Motor neuron (in vitro differentiated cells): ENCODE data around the gene CD276. TPM values are rescaled to one million over a fixed set of nuclear protein-coding genes. Genes with fewer than 3 reads are reported as not detected.
A peak's percentile ranks its signal among the peaks of the same experiment; 100 is the strongest.
"Not testable (repeated sequence)": the region's sequence is repeated elsewhere in the genome, so short reads cannot be mapped to it uniquely, and the experiment has no call there.

Source experiments
- ATAC-seq, 8 experiments: fragments of 200-7000 bp; cut with Tn5 transposase; replicated peaks in 6 of 8; 2 replicates each; pipeline ENCODE4 v1.8.0; 2021; ENCODE audit warnings: mild to moderate bottlenecking in 8 of 8, moderate library complexity in 8 of 8
- H3K27ac ChIP-seq, 2 donors: fragments of 250-450 bp; sonication (Bioruptor Pico); 2 replicates each; pipeline ENCODE4 v1.9.0; 2021; ENCODE audit warnings: antibody characterized with exemption in 2 of 2, mild to moderate bottlenecking in 2 of 2, moderate library complexity in 1 of 2
- H3K4me1 ChIP-seq, 2 donors: fragments of 250-450 bp; sonication (Bioruptor Pico); replicated peaks in 1 of 2; 2 replicates each; pipeline ENCODE4 v1.6.1; 2021; ENCODE audit warnings: antibody characterized with exemption in 2 of 2, mild to moderate bottlenecking in 2 of 2, moderate library complexity in 1 of 2
- H3K4me3 ChIP-seq, 5 donors: fragments of 250-450 bp; sonication (Bioruptor Pico); 2 replicates each; pipeline ENCODE4 v1.9.0; 2021; ENCODE audit warnings: antibody characterized with exemption in 5 of 5, mild to moderate bottlenecking in 5 of 5, moderate library complexity in 4 of 5
- WGBS, 10 experiments: fragments of 450-650 bp; shearing (Covaris generic); methylation state at CpG; one replicate each; pipeline ENCODE4 v1.0.0; 2022; 5-methylcytosine and 5-hydroxymethylcytosine counted together
- in situ Hi-C, 9 experiments: fragments of 400-800 bp; cut with MboI; loops; one replicate each; pipeline ENCODE4 v1.15.0; 2021; ENCODE audit warnings: low sequenced_read_pairs in 9 of 9, low pct_unique_long_range_greater_than_20kb in 2 of 9; ENCODE audit not compliant: unreplicated experiment in 9 of 9
- total RNA-seq, 8 experiments: library from RNA; unstranded; fragments of 300-600 nt; gene quantifications; 2 replicates each; pipeline versions ENCODE4 v1.2.3 to v1.2.4, GENCODE V29; 2022

Gene CD276
- total RNA-seq, 8 experiments from 2014 or later, result 28.0 to 105 (median 47.3) TPM

- 40 to 100% methylated on average over 1 of the region's 33 CpGs; no CpG with 5 or more reads in 8 of the 10 experiments for WGBS, 10 experiments
- not testable (repeated sequence) for H3K4me3 ChIP-seq, H3K4me1 ChIP-seq, H3K27ac ChIP-seq, ATAC-seq
- in situ Hi-C loops, result loop anchor here in 4 of 9 experiments (25.0 kb wide), 3 partner anchors 140 to 390 kb away; no protein-coding TSS in a partner anchor
Measured at GRCh38 chr15:73702311-73703239, 18.4 kb downstream of the CD276 start.

- H3K27ac ChIP-seq, H3K4me1 ChIP-seq, H3K4me3 ChIP-seq, ATAC-seq: not testable (repeated sequence)
- in situ Hi-C loops, result loop anchor here in 4 of 9 experiments (25.0 kb wide), 3 partner anchors 141 to 391 kb away; no protein-coding TSS in a partner anchor
- WGBS, 10 experiments, result 80 to 100% (median 95%) methylated on average over 1 to 11 of the region's 23 CpGs; no CpG with 5 or more reads in 7 of the 10 experiments
Measured at GRCh38 chr15:73703601-73704000, 19.4 kb downstream of the CD276 start.

- in situ Hi-C loops, result loop anchor here in 4 of 9 experiments (25.0 kb wide), 3 partner anchors 142 to 392 kb away; no protein-coding TSS in a partner anchor
- not testable (repeated sequence) for ATAC-seq, H3K27ac ChIP-seq, H3K4me3 ChIP-seq, H3K4me1 ChIP-seq
- 52 to 82% (median 67%) methylated on average over 1 to 4 of the region's 23 CpGs; no CpG with 5 or more reads in 3 of the 10 experiments for WGBS, 10 experiments
Measured at GRCh38 chr15:73704142-73704868, 20.1 kb downstream of the CD276 start.

GRCh38 chr15:73704869-73705645, 20.9 kb downstream of the CD276 start:
- Histone ChIP-seq H3K4me1 (no peaks in the 10 kb centered on the region), H3K4me3 (no peak overlapping the region), H3K27ac (no peak overlapping the region)
- peak; percentile 57 to 89 (median 69) for ATAC-seq
- in situ Hi-C loops, result loop anchor here in 4 of 9 experiments (25.0 kb wide), 3 partner anchors 143 to 393 kb away; no protein-coding TSS in a partner anchor
- WGBS, 10 experiments, result 0 to 100% (median 56%) methylated on average over 1 to 6 of the region's 13 CpGs; no CpG with 5 or more reads in 5 of the 10 experiments

- no peak overlapping the region for H3K27ac ChIP-seq
- in situ Hi-C loops, result loop anchor here in 4 of 9 experiments (25.0 kb wide), 3 partner anchors 146 to 396 kb away; no protein-coding TSS in a partner anchor
- no peak for ATAC-seq
- no peaks in the 10 kb centered on the region for H3K4me1 ChIP-seq
- 80 to 100% (median 92%) methylated on average over 1 to 6 of the region's 6 CpGs; no CpG with 5 or more reads in 4 of the 10 experiments for WGBS, 10 experiments
- H3K4me3 ChIP-seq, result no peak overlapping the region
Measured at GRCh38 chr15:73708691-73709090, 24.5 kb downstream of the CD276 start.

GRCh38 chr15:73709241-73709640, 25.1 kb downstream of the CD276 start:
- Histone ChIP-seq H3K27ac (no peak overlapping the region), H3K4me3 (no peak overlapping the region), H3K4me1 (no peaks in the 10 kb centered on the region)
- 84 to 100% (median 100%) methylated on average over 1 to 5 of the region's 6 CpGs; no CpG with 5 or more reads in 4 of the 10 experiments for WGBS, 10 experiments
- ATAC-seq, result peak in 1 of 8 experiments; percentile 4
- in situ Hi-C loops, result loop anchor here in 4 of 9 experiments (25.0 kb wide), 3 partner anchors 147 to 397 kb away; no protein-coding TSS in a partner anchor

GRCh38 chr15:73709686-73710085, 25.5 kb downstream of the CD276 start:
- Histone ChIP-seq H3K4me3 (no peak overlapping the region), H3K4me1 (no peaks in the 10 kb centered on the region), H3K27ac (no peak overlapping the region)
- in situ Hi-C loops, result loop anchor here in 4 of 9 experiments (25.0 kb wide), 3 partner anchors 147 to 397 kb away; no protein-coding TSS in a partner anchor
- 93 to 100% (median 100%) methylated on average over 1 to 4 of the region's 4 CpGs; no CpG with 5 or more reads in 6 of the 10 experiments for WGBS, 10 experiments
- no peak for ATAC-seq

- WGBS, 10 experiments, result 80 to 94% (median 85%) methylated on average over 1 to 2 of the region's 5 CpGs; no CpG with 5 or more reads in 6 of the 10 experiments
- H3K4me3 ChIP-seq, result no peak overlapping the region
Measured at GRCh38 chr15:73710321-73710720, 26.1 kb downstream of the CD276 start.

GRCh38 chr15:73711526-73711925, 27.3 kb downstream of the CD276 start:
- no peak overlapping the region for H3K27ac ChIP-seq
- no peaks in the 10 kb centered on the region for H3K4me1 ChIP-seq
- 93 to 100% (median 94%) methylated on average over 2 to 4 of the region's 4 CpGs; no CpG with 5 or more reads in 5 of the 10 experiments for WGBS, 10 experiments
- in situ Hi-C loops, result loop anchor here in 4 of 9 experiments (25.0 kb wide), 3 partner anchors 149 to 399 kb away; no protein-coding TSS in a partner anchor
- no peak overlapping the region for H3K4me3 ChIP-seq
- ATAC-seq, result no peak

More at GRCh38 chr15:73710321-73710720, 26.1 kb downstream of the CD276 start:
- ATAC-seq, result no peak
- in situ Hi-C loops, result loop anchor here in 4 of 9 experiments (25.0 kb wide), 3 partner anchors 148 to 398 kb away; no protein-coding TSS in a partner anchor
- Histone ChIP-seq H3K27ac (no peak overlapping the region), H3K4me1 (no peaks in the 10 kb centered on the region)

GRCh38 chr15:73712107-73712506, 27.9 kb downstream of the CD276 start:
- ATAC-seq, result peak in 6 of 8 experiments; percentile 11 to 62 (median 43)
- no peak overlapping the region for H3K4me3 ChIP-seq
- no peak overlapping the region for H3K27ac ChIP-seq
- no peaks in the 10 kb centered on the region for H3K4me1 ChIP-seq
- in situ Hi-C loops, result loop anchor here in 4 of 9 experiments (25.0 kb wide), 3 partner anchors 150 to 400 kb away; no protein-coding TSS in a partner anchor

GRCh38 chr15:73714695-73715301, 30.6 kb downstream of the CD276 start:
- ATAC-seq, result no peak
- peaks cover 16% of the 10 kb centered on the region in 2 donors for H3K4me1 ChIP-seq
- 60 to 100% (median 100%) methylated on average over 2 to 5 of the region's 5 CpGs; no CpG with 5 or more reads in 3 of the 10 experiments for WGBS, 10 experiments
- no peak overlapping the region for H3K27ac ChIP-seq
- no peak overlapping the region for H3K4me3 ChIP-seq
- in situ Hi-C loops, result loop anchor here in 4 of 9 experiments (25.0 kb wide), 3 partner anchors 152 to 402 kb away; no protein-coding TSS in a partner anchor
